GM21367 (cell line): Measurements from ENCODE around the gene TERB1.
A peak's percentile ranks its signal among the peaks of the same experiment; 100 is the strongest.
"Not testable (repeated sequence)": the region's sequence is repeated elsewhere in the genome, so short reads cannot be mapped to it uniquely, and the experiment has no call there.

Experiments
- ATAC-seq: cut with Tn5 transposase; IDR thresholded peaks from one replicate; pipeline ENCODE4 v1.9.1; 2021; ENCODE audit not compliant: unreplicated experiment

Gene TERB1

DNA sequence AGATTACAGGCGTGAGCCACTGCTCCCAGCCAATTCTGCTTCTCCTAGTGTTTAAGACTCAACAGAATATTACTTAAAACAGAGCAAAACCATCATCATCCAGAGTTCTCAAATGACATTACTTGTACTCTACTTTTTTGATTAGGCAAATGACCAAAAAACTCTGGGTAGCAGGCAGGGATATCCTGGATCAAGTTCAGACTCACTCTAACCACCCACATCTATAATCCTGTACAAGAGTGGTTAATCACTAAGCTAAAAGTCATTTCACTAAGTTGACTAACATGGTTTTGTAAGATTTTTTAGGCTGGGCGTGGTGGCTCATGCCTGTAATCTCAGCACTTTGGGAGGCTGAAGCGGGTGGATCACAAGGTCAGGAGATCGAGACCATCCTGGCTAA is 22.6 kb upstream of the TERB1 start:
- ATAC-seq = no peak

DNA sequence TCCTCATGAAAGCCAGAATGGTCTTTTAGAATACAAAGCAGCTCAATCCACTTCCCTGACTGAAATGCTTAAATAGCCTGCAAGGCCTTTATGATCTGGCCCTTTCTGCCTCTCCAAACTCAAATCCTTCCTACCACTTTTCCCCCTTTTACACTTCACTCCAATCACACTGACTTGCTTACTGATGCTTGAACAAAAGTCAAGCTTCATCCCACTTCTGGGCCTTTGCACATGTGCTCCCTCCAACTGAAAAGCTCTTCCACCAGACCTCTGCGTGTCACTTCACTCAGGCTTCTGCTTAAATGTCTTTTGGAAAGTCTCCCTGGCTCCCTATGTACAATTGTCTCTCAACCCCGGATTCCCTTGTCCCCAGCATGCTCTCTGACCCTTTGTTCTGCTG is 13.3 kb upstream of the TERB1 start:
- ATAC-seq = no peak

GRCh38 chr16:66811043-66811442 is 9.7 kb upstream of the TERB1 start:
- ATAC-seq = no peak

- no peak for ATAC-seq
These were observed 9.0 kb upstream of the TERB1 start for GRCh38 chr16:66810391-66810790.

GRCh38 chr16:66809765-66810164 is 8.4 kb upstream of the TERB1 start:
- ATAC-seq = no peak

GRCh38 chr16:66802159-66802558 is 775 bp upstream of the TERB1 start:
- no peak for ATAC-seq

- no peak for ATAC-seq
These were observed 528 bp downstream of the TERB1 start for GRCh38 chr16:66800856-66801255.

DNA sequence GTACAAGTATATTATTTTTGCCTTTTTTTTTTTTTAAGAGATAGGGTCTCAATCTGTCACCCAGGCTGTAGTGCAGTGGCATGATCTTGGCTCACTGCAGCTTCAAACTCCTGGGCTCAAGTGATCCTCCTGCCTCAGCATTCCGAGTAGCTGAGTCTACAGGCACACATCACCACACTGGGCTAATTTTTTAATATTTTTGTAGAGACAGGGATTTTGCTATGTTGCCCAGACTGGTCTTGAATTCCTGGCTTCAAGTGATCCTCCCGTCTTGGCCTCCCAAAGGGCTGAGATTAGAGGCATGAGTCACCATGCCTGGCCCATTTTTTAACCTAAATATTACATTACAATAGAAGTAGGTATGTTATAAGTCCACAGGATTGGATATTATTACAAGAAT is 3.2 kb downstream of the TERB1 start:
- ATAC-seq = no peak

GRCh38 chr16:66793984-66794383 is 7.4 kb downstream of the TERB1 start:
- ATAC-seq = not testable (repeated sequence)

DNA sequence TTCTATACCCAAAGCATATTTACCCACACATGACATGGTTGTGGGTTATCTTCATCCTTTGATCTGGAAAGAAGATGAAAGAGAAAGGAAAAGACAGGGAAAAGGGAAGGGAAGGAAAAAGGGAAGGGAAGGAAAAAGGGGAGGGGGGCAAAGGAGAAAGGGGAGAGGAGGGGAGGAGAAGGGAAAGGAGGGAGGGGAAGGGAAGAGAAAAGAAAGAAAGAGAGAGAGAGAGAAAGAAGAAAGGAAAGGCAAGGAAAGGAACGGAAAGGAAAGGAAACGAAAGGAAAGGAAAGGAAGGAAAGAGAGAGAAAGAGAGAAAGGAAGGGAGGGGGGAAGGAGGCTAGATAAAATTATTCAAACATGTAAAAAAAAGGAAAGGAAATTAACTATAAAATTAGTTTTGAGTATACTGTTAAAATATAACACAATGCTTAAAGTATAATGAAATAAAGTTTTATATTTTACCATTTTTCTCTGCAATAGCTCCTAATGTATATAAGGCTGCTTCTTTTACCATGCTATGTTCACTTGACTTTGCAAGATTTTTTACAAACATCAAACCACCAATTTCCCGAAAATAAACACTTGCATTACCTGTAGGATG is 11.2 kb downstream of the TERB1 start:
- ATAC-seq = no peak

DNA sequence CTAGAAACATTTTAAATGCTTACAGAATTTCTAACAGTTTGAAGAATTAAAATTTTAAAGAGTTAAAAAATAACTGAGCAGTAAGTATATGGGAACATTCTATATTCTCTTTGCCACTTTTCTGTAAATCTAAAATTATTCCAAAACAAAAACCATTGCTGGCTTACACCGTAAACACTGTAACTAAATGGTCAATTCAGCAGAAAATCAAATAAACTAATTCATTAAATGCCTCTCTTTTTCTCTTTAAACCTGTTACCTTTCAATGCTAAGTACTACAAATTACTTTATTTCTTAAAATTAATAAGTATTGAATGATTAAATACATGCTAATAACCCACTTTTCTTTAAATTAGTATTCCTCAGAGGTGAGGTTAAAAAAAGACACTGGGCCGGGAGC is 14.0 kb downstream of the TERB1 start:
- no peak for ATAC-seq

- ATAC-seq = no peak
These were observed 14.8 kb downstream of the TERB1 start for GRCh38 chr16:66786551-66786950.

DNA sequence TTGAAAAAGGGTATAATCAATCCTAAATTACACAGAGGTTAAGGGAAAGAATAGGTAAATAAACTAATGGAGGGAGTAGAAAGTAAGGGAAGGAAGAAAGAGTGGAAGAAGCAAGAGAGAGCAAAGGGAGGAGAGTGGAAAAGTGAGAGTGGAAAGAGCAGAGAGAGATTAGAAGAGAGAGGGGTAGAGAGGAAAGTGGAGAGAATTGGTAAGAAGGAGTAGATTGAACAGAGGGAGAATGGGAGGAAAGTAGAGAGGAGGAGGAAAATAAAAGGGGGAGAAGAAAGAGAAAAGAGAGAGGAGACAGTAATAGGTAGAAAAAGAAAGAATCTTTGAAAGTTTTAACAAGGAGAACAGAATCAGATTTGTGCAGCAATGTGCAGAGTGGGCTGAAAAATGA is 24.9 kb downstream of the TERB1 start:
- ATAC-seq = no peak

DNA sequence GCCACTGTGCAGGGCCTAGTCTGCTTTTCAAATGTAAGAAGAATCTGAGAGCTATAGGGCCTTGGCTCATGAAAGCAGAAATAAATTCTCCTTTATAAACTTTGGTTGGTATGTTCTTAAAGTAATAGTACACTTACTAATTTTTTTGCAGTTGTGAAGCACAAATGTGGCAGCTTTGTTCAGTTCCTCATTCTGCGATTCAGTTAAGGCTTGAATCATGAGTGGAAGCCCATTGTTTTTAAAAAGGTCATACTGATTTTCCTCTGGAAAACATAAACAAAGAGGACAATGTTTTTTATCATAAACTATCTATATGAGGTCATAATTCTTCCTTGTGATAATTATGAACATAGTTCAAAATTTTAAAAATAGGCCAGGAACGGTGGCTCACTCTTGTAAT is 26.4 kb downstream of the TERB1 start:
- ATAC-seq = no peak

- ATAC-seq = no peak
These were observed 43.3 kb downstream of the TERB1 start for GRCh38 chr16:66758086-66758485.

DNA sequence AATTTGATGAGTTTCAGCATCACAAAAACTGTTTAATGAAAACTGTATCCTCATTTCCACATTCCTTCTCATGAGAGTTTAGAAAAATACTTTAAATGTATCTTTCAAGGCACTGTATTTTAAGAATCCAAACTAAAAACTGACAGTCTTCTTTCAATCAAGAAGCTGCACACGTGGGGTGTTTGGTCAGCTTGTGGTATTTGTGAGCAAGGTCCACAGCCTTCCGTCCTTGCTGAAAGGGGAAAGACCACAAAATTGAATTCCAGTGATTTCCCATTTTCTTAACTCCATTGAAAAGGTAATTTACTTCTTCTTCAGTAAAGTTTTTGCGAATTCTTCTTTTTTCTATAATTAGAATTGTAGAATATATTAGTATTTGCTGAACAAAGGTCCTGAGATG is 46.6 kb downstream of the TERB1 start:
- no peak for ATAC-seq

DNA sequence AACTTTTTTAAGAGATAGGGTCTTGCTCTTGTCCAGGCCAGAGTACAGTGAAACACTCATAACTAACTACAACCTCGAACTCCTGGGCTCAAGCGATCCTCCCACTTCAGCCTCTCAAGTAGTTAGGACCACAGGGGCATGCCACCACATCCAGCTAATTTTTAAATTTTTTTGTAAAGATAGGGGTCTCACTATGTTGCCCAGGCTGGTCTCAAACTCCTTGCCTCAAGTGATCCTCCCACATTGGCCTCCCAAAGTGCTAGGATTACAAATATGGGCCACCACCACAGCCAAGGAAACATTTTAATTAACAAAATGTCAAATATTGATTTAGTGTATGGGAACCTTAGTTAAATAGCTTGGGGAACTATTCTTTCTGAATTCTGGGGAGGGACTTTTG is 47.2 kb downstream of the TERB1 start:
- ATAC-seq = no peak

DNA sequence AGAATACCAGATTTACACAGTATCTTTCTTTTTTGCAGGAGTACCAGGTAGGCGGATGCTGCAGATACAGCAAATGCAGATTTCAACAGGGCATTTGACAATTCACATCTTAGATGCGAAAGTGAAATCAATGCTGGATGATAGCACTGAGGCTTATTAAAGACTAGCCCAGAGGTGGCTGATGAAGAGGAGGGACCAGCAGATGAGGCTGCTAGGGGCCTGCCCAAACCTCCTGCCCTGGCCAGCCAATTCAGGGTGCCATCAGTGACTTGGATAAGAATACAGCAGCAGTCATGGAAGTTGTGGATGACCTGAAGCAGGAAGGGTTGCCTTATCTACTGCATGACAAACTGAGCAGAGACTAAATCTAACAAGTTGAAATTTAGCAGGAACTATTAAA is 48.4 kb downstream of the TERB1 start:
- ATAC-seq = no peak

GRCh38 chr16:66752379-66752778 is 49.0 kb downstream of the TERB1 start:
- ATAC-seq = no peak

DNA sequence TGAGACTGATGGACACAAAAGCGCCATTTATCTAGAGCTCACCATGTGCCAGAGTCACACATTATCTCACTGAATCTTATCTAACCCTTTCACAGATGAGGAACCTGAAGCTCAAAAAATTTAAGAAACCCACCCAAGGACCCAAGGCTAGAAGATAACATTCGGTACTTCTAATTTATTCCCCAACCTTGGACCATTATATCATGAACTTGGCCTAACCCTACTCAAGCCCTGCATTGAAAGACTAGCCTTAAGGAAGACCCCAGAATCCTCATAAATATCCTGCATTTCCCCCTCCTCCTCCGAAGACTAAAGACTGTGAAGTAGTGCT is 49.4 kb downstream of the TERB1 start:
- ATAC-seq = no peak

GRCh38 chr16:66751303-66751991 is 49.9 kb downstream of the TERB1 start, which contains the start of gene DYNC1LI2:
Gene DYNC1LI2 (minus strand): TSS chr16:66751609. CDS start chr16:66751591, 18 bp downstream.
- ATAC-seq = peak; percentile 75

DNA sequence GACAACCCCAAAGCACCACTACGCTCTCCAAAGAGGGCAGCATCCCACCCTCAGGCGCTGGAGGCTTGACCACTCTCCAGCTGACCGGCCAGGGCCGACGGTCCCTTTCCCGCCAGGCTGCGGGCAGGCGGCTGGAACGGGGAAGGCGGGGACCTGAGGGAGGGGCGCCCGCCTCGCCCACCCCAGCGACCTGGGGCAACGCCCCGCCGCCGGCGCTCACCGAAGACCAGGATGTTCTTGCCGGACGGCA is 50.4 kb downstream of the TERB1 start:
- ATAC-seq = peak; percentile 21

- no peak for ATAC-seq
These were observed 50.9 kb downstream of the TERB1 start for GRCh38 chr16:66750279-66751052.
